K562 (cell line): ENCODE results near the gene ATF4. TPM values are rescaled to one million over a fixed set of nuclear protein-coding genes. Genes with fewer than 3 reads are reported as not detected.
A peak's percentile ranks its signal among the peaks of the same experiment; 100 is the strongest.

ENCODE experiments used
- E2F8 ChIP-seq: fragments of 450-650 bp; IDR thresholded peaks from 2 replicates; pipeline ENCODE4 v1.7.1; 2018; ENCODE audit warnings: mild to moderate bottlenecking, low read depth; ENCODE audit not compliant: partially characterized antibody
- ETS2 ChIP-seq: IDR thresholded peaks from 2 replicates; pipeline ENCODE4 v1.6.1; 2016; ENCODE audit warnings: borderline replicate concordance, missing genetic modification characterization, mild to moderate bottlenecking, moderate library complexity, missing compliant biosample characterization; ENCODE audit not compliant: poor library complexity, severe bottlenecking
- FOXJ2 ChIP-seq: fragments of 200-800 bp; sonication (Bioruptor generic); IDR thresholded peaks from 2 replicates; pipeline ENCODE4 v1.6.1; 2016; ENCODE audit warnings: missing genetic modification characterization, missing compliant biosample characterization
- HMG20A ChIP-seq: fragments of 450-650 bp; formaldehyde crosslinking; conservative IDR thresholded peaks from 2 replicates; pipeline ENCODE4 v1.4.0; 2020; ENCODE audit warnings: mild to moderate bottlenecking, mixed read lengths
- MEF2D ChIP-seq: conservative IDR thresholded peaks from 2 replicates; pipeline ENCODE4 v1.6.1; 2016; ENCODE audit warnings: low read depth, missing genetic modification characterization, missing compliant biosample characterization
- MIER1 ChIP-seq: fragments of 450-650 bp; IDR thresholded peaks from 2 replicates; pipeline ENCODE4 v1.6.1; 2016; ENCODE audit warnings: antibody characterized with exemption, mild to moderate bottlenecking, low read depth
- PTTG1 ChIP-seq: fragments of 450-650 bp; IDR thresholded peaks from 2 replicates; pipeline ENCODE4 v1.6.1; 2016; ENCODE audit warnings: low read depth, mild to moderate bottlenecking, missing genetic modification characterization, missing compliant biosample characterization
- RBM22 ChIP-seq: fragments of 200-400 bp; formaldehyde crosslinking; IDR thresholded peaks from 2 replicates; pipeline ENCODE4 v1.6.1; 2018; ENCODE audit warnings: low read length, low read depth; ENCODE audit not compliant: poor library complexity, severe bottlenecking
- REST ChIP-seq, 2 experiments: fragments of 450-650 bp; formaldehyde crosslinking in 1 of 2; IDR thresholded peaks; 2 replicates each; pipeline versions ENCODE4 v1.4.0 to v1.6.1; 2014 to 2020; ENCODE audit warnings: mild to moderate bottlenecking in 2 of 2, borderline replicate concordance in 1 of 2, low read depth in 1 of 2
- SLC30A9 ChIP-seq: fragments of 250-450 bp; sonication (Bioruptor Pico); IDR thresholded peaks from 2 replicates; pipeline ENCODE4 v1.8.0; 2022; ENCODE audit warnings: mild to moderate bottlenecking, moderate library complexity
- SMAD1 ChIP-seq: fragments of 150-350 bp; IDR thresholded peaks from 2 replicates; pipeline ENCODE4 v1.6.1; 2014; ENCODE audit warnings: low read length, low read depth; ENCODE audit not compliant: partially characterized antibody
- SMARCA4 ChIP-seq: fragments of 450-650 bp; IDR thresholded peaks from 2 replicates; pipeline ENCODE4 v1.6.1; 2016
- SRF ChIP-seq, 2 experiments: fragments of 250-450, 450-650 bp in 1 of 2; sonication (Bioruptor Pico) in 1 of 2; sonication (generic) in 1 of 2; formaldehyde crosslinking; IDR thresholded peaks; 2 replicates each; pipeline versions ENCODE4 v1.5.0 to v1.5.1; 2020 to 2022; ENCODE audit warnings: mild to moderate bottlenecking in 1 of 2, missing genetic modification reagents in 1 of 2
- TAL1 ChIP-seq: fragments of 450-650 bp; IDR thresholded peaks from 2 replicates; pipeline ENCODE4 v1.6.1; 2016; ENCODE audit warnings: mild to moderate bottlenecking
- ZNF121 ChIP-seq: sonication (generic); formaldehyde crosslinking; conservative IDR thresholded peaks from 2 replicates; pipeline ENCODE4 v1.8.0; 2022; ENCODE audit warnings: missing genetic modification reagents
- ZNF431 ChIP-seq: sonication (generic); formaldehyde crosslinking; IDR thresholded peaks from 2 replicates; pipeline ENCODE4 v1.8.0; 2022; ENCODE audit warnings: mild to moderate bottlenecking, missing genetic modification reagents
- polyA plus RNA-seq, 8 experiments: library from polyadenylated mRNA; depleted of rRNA in 4 of 8; stranded (reverse) in 5 of 8; unstranded in 3 of 8; fragments of >200 nt; fragmentation: Nextera tagmentation in 2 of 8; fragmentation: Illumina TruSeq in 1 of 8; extraction: Ambion mirVana in 2 of 8; extraction: Trizol in 1 of 8; gene quantifications; 2 replicates each; pipeline versions ENCODE4 v1.2.1 to v1.2.3, GENCODE V29; 2011 to 2014; ENCODE audit warnings: inconsistent platforms in 1 of 8, missing spikeins in 1 of 8
- total RNA-seq, 7 experiments: library from RNA; depleted of rRNA in 6 of 7; stranded (reverse); fragments of >200 nt in 6 of 7; fragmentation: Illumina TruSeq in 2 of 7; extraction: Trizol in 2 of 7; gene quantifications; 2 replicates each; pipeline versions ENCODE4 v1.2.1 to v1.2.3, GENCODE V29; 2011 to 2021; ENCODE audit warnings: low replicate concordance in 1 of 7

Gene ATF4
- total and polyA plus RNA-seq, 9 of the 15 experiments (the other 6 are each of a cell fraction or from before 2014, with no cell fraction given): 93.1 to 723 (median 355) TPM

- TF ChIP-seq HMG20A (CRISPR knock-in tag): no peak
- TF ChIP-seq SMARCA4: no peak
- TF ChIP-seq SRF (CRISPR knock-in tag; IDR thresholded peaks at IDR 0.05): no peak
- peak; percentile 73 for TF ChIP-seq RBM22
- TF ChIP-seq ZNF121: no peak
- TF ChIP-seq REST (IDR thresholded peaks at IDR 0.05; ENCODE audit: borderline replicate concordance): peak; percentile 31; the same call in 1 of the 2 replicates
- no peak for TF ChIP-seq REST (CRISPR knock-in tag; IDR thresholded peaks at IDR 0.05; ENCODE audit: low read depth)
- TF ChIP-seq E2F8: no peak
- no peak for TF ChIP-seq TAL1
- TF ChIP-seq ZNF431 (CRISPR knock-in tag): no peak
- no peak for TF ChIP-seq FOXJ2 (tag)
- no peak for TF ChIP-seq SMAD1
- TF ChIP-seq MIER1: no peak
- TF ChIP-seq MEF2D (tag): no peak
- no peak for TF ChIP-seq SLC30A9
- no peak for TF ChIP-seq ETS2 (tag)
- no peak for TF ChIP-seq PTTG1 (tag)
- TF ChIP-seq, all 486 proteins: peak for 54
Measured at GRCh38 chr22:39519681-39520225, 609 bp upstream of the ATF4 start (continued).
